Heart left ventricle (tissue), 16 donors: ENCODE results near the gene SRSF12. TPM values are rescaled to one million over a fixed set of nuclear protein-coding genes. Genes with fewer than 3 reads are reported as not detected.
"Not testable (repeated sequence)": the region's sequence is repeated elsewhere in the genome, so short reads cannot be mapped to it uniquely, and the experiment has no call there.

Experiments
- ATAC-seq, 4 donors: fragments of 200-7000 bp; cut with Tn5 transposase; one replicate each; pipeline ENCODE4 v1.9.1; 2020 to 2022; ENCODE audit warnings: moderate library complexity in 4 of 4, mild to moderate bottlenecking in 3 of 4, moderate number of reproducible peaks in 1 of 4
- DNase-seq, 5 donors: peaks; one replicate each; pipeline ENCODE4 v3.0.0-alpha.2; 2020
- H3K27ac ChIP-seq, 12 donors: fragments of 200-600 bp; sonication (generic) in 4 of 12; one replicate each; pipeline versions ENCODE4 v1.5.0 to v1.8.0; 2016 to 2022; ENCODE audit warnings: mild to moderate bottlenecking in 2 of 12
- H3K27me3 ChIP-seq, 9 donors: fragments of 200-600 bp; sonication (generic) in 2 of 9; one replicate each; pipeline versions ENCODE4 v1.5.1 to v1.8.0; 2016 to 2022; ENCODE audit warnings: mild to moderate bottlenecking in 3 of 9
- H3K36me3 ChIP-seq, 9 donors: fragments of 200-600 bp; sonication (generic) in 2 of 9; one replicate each; pipeline versions ENCODE4 v1.5.0 to v1.8.0; 2018 to 2022; ENCODE audit warnings: mild to moderate bottlenecking in 2 of 9
- H3K4me1 ChIP-seq, 12 donors: fragments of 200-600 bp; sonication (generic) in 4 of 12; one replicate each; pipeline versions ENCODE4 v1.5.0 to v1.8.0; 2016 to 2022; ENCODE audit warnings: mild to moderate bottlenecking in 3 of 12
- H3K4me3 ChIP-seq, 12 donors: fragments of 200-600 bp; sonication (generic) in 4 of 12; one replicate each; pipeline versions ENCODE4 v1.5.0 to v1.8.0; 2017 to 2022; ENCODE audit warnings: mild to moderate bottlenecking in 9 of 12, moderate library complexity in 4 of 12
- H3K9me3 ChIP-seq, 12 donors: fragments of 200-600 bp; sonication (generic) in 4 of 12; one replicate each; pipeline versions ENCODE4 v1.5.0 to v1.8.0; 2016 to 2022; ENCODE audit warnings: mild to moderate bottlenecking in 1 of 12
- CTCF ChIP-seq, 12 donors: fragments of 200-600 bp; sonication (generic) in 4 of 12; IDR thresholded peaks; one replicate each; pipeline versions ENCODE4 v1.5.0 to v1.8.0; 2018 to 2022; ENCODE audit warnings: antibody characterized with exemption in 12 of 12, mild to moderate bottlenecking in 5 of 12
- POLR2A ChIP-seq, 2 donors: fragments of 450-650 bp; IDR thresholded peaks; one replicate each; pipeline ENCODE4 v1.6.1; 2017; ENCODE audit warnings: antibody characterized with exemption in 2 of 2, mild to moderate bottlenecking in 2 of 2, moderate library complexity in 2 of 2
- WGBS, 4 donors: extraction: QIAGEN DNeasy Blood & Tissue Kit in 2 of 4; methylation state at CpG; one replicate each; pipeline versions ENCODE4 v1.1.5 to v1.1.7; 2013 to 2018; 5-methylcytosine and 5-hydroxymethylcytosine counted together
- intact Hi-C, 10 donors: fragments of 100-400 bp; cut with DNase I; formaldehyde crosslinking; loops; one replicate each; pipeline versions ENCODE4 v1.11.1 to v1.14.2; 2022
- polyA plus RNA-seq, 2 donors: library from polyadenylated mRNA; stranded (reverse); fragments of 200-250 nt; gene quantifications; one replicate each; pipeline ENCODE4 v1.2.3, GENCODE V29; 2013
- total RNA-seq, 9 donors: library from RNA; depleted of rRNA in 2 of 9; stranded (reverse); fragments of >200 nt in 2 of 9; fragmentation: NEBNext Ultra II Directional in 3 of 9; extraction: Animal tissue kit (Norgen Biotek cat#: 25700) in 3 of 9; gene quantifications; one replicate each; pipeline versions ENCODE4 v1.1.0 to v1.2.4, GENCODE V29; 2016 to 2023
- donor health status: ischemic (EF 13 %, LVEDD 7.1; RV severe dilation, severe dysfunction).
- donor health status: healthy with polysubstance abuse.
- donor health status: DM: no; HTN: yes; CAD: no.
- donor health status: DM: no; HTN: no; CAD: no.
- donor health status: ischemic (EF 25% LVEDD 6.9; RV normal size, moderate dysfunction).
- donor health status: ischemic (EF 25% LVEDD 5.7; RV mildly dilated, moderate dysfunction).
- donor health status: healthy.
- donor health status: DM: yes; HTN: yes; CAD: no.
- donor health status: ischemic (EF 35%, LVEDD 5.7; RV mildly dilated, moderate dysfunction).
- donor health status: nonischemic (EF 11% LVEDD 7.7; RV severe dilation, severe dysfunction).
- donor health status: DM: yes; HTN: yes; CAD: no.
- donor health status: PGD.
- donor health status: ischemic (EF 29% LVEDD 5.4; RV normal size, mild dysfunction).
- donor health status: nonischemic (EF 23%, LVEDD 6.1; RV moderate dilation, normal function).

The SRSF12 gene
- total and polyA plus RNA-seq, 11 donors = 0.14 to 0.48 (median 0.22) TPM; not detected in 5

DNA sequence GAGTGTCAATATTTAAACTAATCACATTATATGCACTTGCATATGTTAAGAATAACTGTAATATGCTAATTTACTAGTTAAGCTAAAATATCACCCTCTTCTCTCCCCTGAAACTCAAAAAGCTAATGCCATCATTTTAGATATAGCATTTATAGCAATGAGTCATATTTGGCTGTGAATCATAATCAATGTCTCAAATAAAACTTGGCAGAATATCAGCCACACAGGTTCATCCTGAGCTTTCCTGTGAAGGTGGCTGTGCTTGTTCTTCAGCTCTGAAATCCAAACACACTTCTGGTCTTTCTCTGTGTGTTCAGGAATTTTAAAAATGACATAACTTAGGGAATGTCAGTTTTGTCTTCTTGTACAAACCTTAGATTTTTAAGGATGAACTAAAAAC, 50.1 kb downstream of the SRSF12 start:
- no peak for ATAC-seq
- Histone ChIP-seq H3K27me3 (no peaks in the 10 kb centered on the region), H3K36me3 (no peaks in the 10 kb centered on the region), H3K27ac (no peak overlapping the region), H3K4me3 (no peak overlapping the region), H3K4me1 (peaks cover 0 to 14% (median 0%) of the 10 kb centered on the region in 12 donors), H3K9me3 (no peaks in the 10 kb centered on the region)
- TF ChIP-seq POLR2A (IDR thresholded peaks at IDR 0.05) (no peak), CTCF (IDR thresholded peaks at IDR 0.05) (no peak)
- DNase-seq = no peak
- intact Hi-C loops = no loop called here

DNA sequence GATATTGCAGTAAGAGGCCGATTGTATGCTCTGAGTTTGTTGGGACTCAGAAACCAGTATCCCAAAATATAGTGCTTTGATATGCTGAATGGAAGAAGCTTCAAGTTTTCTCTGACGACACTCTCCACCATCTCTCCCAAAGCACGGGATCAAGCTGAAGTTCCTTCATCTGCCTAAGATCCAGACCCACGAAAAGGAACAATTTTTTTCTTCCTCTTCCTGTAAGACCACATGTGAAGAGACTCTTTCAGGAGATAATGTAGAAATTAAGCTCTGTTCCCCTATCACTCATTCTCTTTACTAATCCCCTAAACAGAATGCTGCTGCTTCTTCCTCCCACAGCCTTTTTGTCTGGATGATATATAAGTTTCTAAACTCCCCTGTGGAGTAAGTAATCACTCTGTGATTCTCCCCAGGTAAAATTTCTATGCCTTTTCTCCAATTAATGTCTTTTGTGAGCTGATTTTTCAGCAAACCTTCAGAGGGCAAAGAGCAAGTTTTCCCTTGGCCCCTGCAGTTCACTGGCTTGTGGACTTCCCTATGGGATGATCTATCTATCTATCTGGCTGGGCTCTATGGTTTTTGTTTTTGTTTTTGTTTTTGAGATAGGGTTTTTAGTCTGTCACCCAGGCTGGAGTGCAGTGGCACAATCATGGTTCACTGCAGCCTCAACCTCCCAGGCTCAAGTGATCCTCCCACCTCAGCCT, 50.8 kb downstream of the SRSF12 start:
- DNase-seq = no peak
- WGBS, 4 donors = 71 to 76% (median 73%) methylated on average over 4 of the region's 4 CpGs
- ATAC-seq = peak in 2 of 4 donors; percentile 42 to 48
- H3K9me3 ChIP-seq = no peaks in the 10 kb centered on the region
- peaks cover 0 to 7% (median 0%) of the 10 kb centered on the region in 12 donors for H3K4me1 ChIP-seq
- TF ChIP-seq CTCF (IDR thresholded peaks at IDR 0.05) = no peak
- no peak for TF ChIP-seq POLR2A (IDR thresholded peaks at IDR 0.05)
- H3K27ac ChIP-seq = peak overlapping the region in 1 of 12 donors; percentile 72
- no peaks in the 10 kb centered on the region for H3K27me3 ChIP-seq
- no peak overlapping the region for H3K4me3 ChIP-seq
- H3K36me3 ChIP-seq = no peaks in the 10 kb centered on the region
- intact Hi-C loops = no loop called here

- H3K27me3 ChIP-seq, H3K36me3 ChIP-seq, DNase-seq, intact Hi-C loops, H3K9me3 ChIP-seq, H3K27ac ChIP-seq, H3K4me3 ChIP-seq, ATAC-seq, H3K4me1 ChIP-seq: not testable (repeated sequence)
- WGBS, 4 donors = 93 to 96% (median 94%) methylated on average over 9 of the region's 9 CpGs
Observed at GRCh38 chr6:89066121-89066520, 51.8 kb downstream of the SRSF12 start.

- H3K4me1 ChIP-seq, ATAC-seq, intact Hi-C loops, H3K4me3 ChIP-seq, H3K27me3 ChIP-seq, H3K36me3 ChIP-seq, H3K9me3 ChIP-seq, H3K27ac ChIP-seq, DNase-seq: not testable (repeated sequence)
- 83 to 100% (median 95%) methylated on average over 1 to 22 of the region's 22 CpGs for WGBS, 4 donors
Observed at GRCh38 chr6:89064931-89065330, 52.9 kb downstream of the SRSF12 start.

GRCh38 chr6:89063881-89064280, 54.0 kb downstream of the SRSF12 start:
- intact Hi-C loops = no loop called here
- Histone ChIP-seq H3K4me1 (peaks cover 0 to 5% (median 0%) of the 10 kb centered on the region in 12 donors), H3K4me3 (no peak overlapping the region), H3K36me3 (no peaks in the 10 kb centered on the region), H3K27ac (no peak overlapping the region), H3K27me3 (no peaks in the 10 kb centered on the region), H3K9me3 (no peaks in the 10 kb centered on the region)
- DNase-seq (no peak), ATAC-seq (no peak)
- TF ChIP-seq POLR2A (IDR thresholded peaks at IDR 0.05) (no peak), CTCF (IDR thresholded peaks at IDR 0.05) (no peak)
- 90 to 100% (median 98%) methylated on average over 1 of the region's 1 CpG for WGBS, 4 donors
